ENCODE measurements around the gene UBASH3A. TPM values are rescaled to one million over a fixed set of nuclear protein-coding genes. Genes with fewer than 3 reads are reported as not detected.

The UBASH3A gene
- total and polyA plus RNA-seq, 2 donors (not counting 1 experiment from before 2014, with no cell fraction given): 0.12 to 0.33 TPM

GRCh38 chr21:42414928-42415769 is 11.4 kb downstream of the UBASH3A start:
- Histone ChIP-seq H3K4me2 (replicated peaks; ENCODE audit: low read depth, low read length, poor library complexity, severe bottlenecking) (peak overlapping the region; percentile 61), H3K4me3 (ENCODE audit: control extremely low read depth in 1 of 5, extremely low read depth in 1 of 5, insufficient read depth in 1 of 5, low read depth in 2 of 5, low read length in 4 of 5) (peak overlapping the region in 2 of 5 experiments; percentile 25 to 27), H3K27ac (ENCODE audit: low read length in 2 of 2) (no peak overlapping the region), H2AFZ (ENCODE audit: insufficient read depth, low read depth, low read length, poor library complexity, severe bottlenecking) (peak overlapping the region; percentile 14), H3K9ac (ENCODE audit: low read length) (peak overlapping the region; percentile 12), H3K4me1 (ENCODE audit: control insufficient read depth in 2 of 2, insufficient read depth in 2 of 2, low read length in 2 of 2) (peaks cover 6 to 16% of the 10 kb centered on the region in 2 donors), H3K9me3 (ENCODE audit: control extremely low read depth in 1 of 3, control insufficient read depth in 2 of 3, insufficient read depth in 1 of 3, low read length in 2 of 3) (no peaks in the 10 kb centered on the region), H4K20me1 (ENCODE audit: control insufficient read depth, insufficient read depth, low read length, poor library complexity, severe bottlenecking) (no peaks in the 10 kb centered on the region), H3K27me3 (replicated peaks in 1 of 4; ENCODE audit: control extremely low read depth in 1 of 4, control insufficient read depth in 3 of 4, insufficient read depth in 4 of 4, low read length in 3 of 4) (peaks cover 0 to 3% (median 1%) of the 10 kb centered on the region in 4 experiments), H3K79me2 (ENCODE audit: control insufficient read depth, insufficient read depth, low read length) (no peaks in the 10 kb centered on the region), H3K36me3 (replicated peaks in 1 of 2; ENCODE audit: control extremely low read depth in 1 of 2, control insufficient read depth in 1 of 2, extremely low read depth in 1 of 2, insufficient read depth in 2 of 2, low read length in 1 of 2) (no peaks in the 10 kb centered on the region)
- no peaks in the 10 kb centered on the region for H3K9me3 Mint-ChIP-seq (ENCODE audit: insufficient read depth)
- ChIA-PET CTCF (interaction anchor here (0.6 kb wide), 1 partner anchor 14 kb away, joined by 3 read pairs; no protein-coding TSS in a partner anchor), POLR2A (no interaction called here)
- H3K4me1 Mint-ChIP-seq: peaks cover 32% of the 10 kb centered on the region
- intact Hi-C loops (cut with micrococcal nuclease): loop anchor here (2.0 to 5.0 kb wide), 3 partner anchors 22 to 122 kb away; no protein-coding TSS in a partner anchor
- peak; percentile 86 for ATAC-seq (ENCODE audit: low read depth)
- H3K27me3 Mint-ChIP-seq: peaks cover 11% of the 10 kb centered on the region
- TF ChIP-seq EZH2 (IDR thresholded peaks at IDR 0.05; ENCODE audit: borderline replicate concordance, insufficient read depth, low read depth, low read length, poor library complexity, severe bottlenecking) (no peak), CTCF (IDR thresholded peaks at IDR 0.05) (no peak)
- peak; percentile 87 for DNase-seq
- H3K4me3 Mint-ChIP-seq: peak overlapping the region; percentile 77
- 62% methylated on average over 27 of the region's 27 CpGs for WGBS (ENCODE audit: insufficient coverage)
- peak overlapping the region; percentile 91 for H3K27ac Mint-ChIP-seq

GRCh38 chr21:42417533-42417932 is 13.8 kb downstream of the UBASH3A start:
- H3K27me3 Mint-ChIP-seq: peaks cover 27% of the 10 kb centered on the region
- no peaks in the 10 kb centered on the region for H3K79me2 ChIP-seq (ENCODE audit: control insufficient read depth, insufficient read depth, low read length)
- no peak overlapping the region for H3K27ac Mint-ChIP-seq
- no peaks in the 10 kb centered on the region for H3K36me3 ChIP-seq (replicated peaks in 1 of 2; ENCODE audit: control extremely low read depth in 1 of 2, control insufficient read depth in 1 of 2, extremely low read depth in 1 of 2, insufficient read depth in 2 of 2, low read length in 1 of 2)
- no peak for TF ChIP-seq CTCF (IDR thresholded peaks at IDR 0.05)
- TF ChIP-seq EZH2 (IDR thresholded peaks at IDR 0.05; ENCODE audit: borderline replicate concordance, insufficient read depth, low read depth, low read length, poor library complexity, severe bottlenecking): no peak
- no peak overlapping the region for H2AFZ ChIP-seq (ENCODE audit: insufficient read depth, low read depth, low read length, poor library complexity, severe bottlenecking)
- 73% methylated on average over 4 of the region's 6 CpGs for WGBS (ENCODE audit: insufficient coverage)
- no peaks in the 10 kb centered on the region for H3K9me3 Mint-ChIP-seq (ENCODE audit: insufficient read depth)
- peaks cover 6 to 16% of the 10 kb centered on the region in 2 donors for H3K4me1 ChIP-seq (ENCODE audit: control insufficient read depth in 2 of 2, insufficient read depth in 2 of 2, low read length in 2 of 2)
- H3K4me3 ChIP-seq (ENCODE audit: control extremely low read depth in 1 of 5, extremely low read depth in 1 of 5, insufficient read depth in 1 of 5, low read depth in 2 of 5, low read length in 4 of 5): no peak overlapping the region
- DNase-seq (peak; percentile 25), ATAC-seq (ENCODE audit: low read depth) (no peak)
- ChIA-PET CTCF (interaction anchor here (2.1 kb wide), 1 partner anchor 118 kb away, joined by 7 read pairs; no protein-coding TSS in a partner anchor), POLR2A (no interaction called here)
- H3K4me1 Mint-ChIP-seq: peaks cover 29% of the 10 kb centered on the region
- peaks cover 0 to 14% (median 4%) of the 10 kb centered on the region in 4 experiments for H3K27me3 ChIP-seq (replicated peaks in 1 of 4; ENCODE audit: control extremely low read depth in 1 of 4, control insufficient read depth in 3 of 4, insufficient read depth in 4 of 4, low read length in 3 of 4)
- no peaks in the 10 kb centered on the region for H4K20me1 ChIP-seq (ENCODE audit: control insufficient read depth, insufficient read depth, low read length, poor library complexity, severe bottlenecking)
- no peak overlapping the region for H3K27ac ChIP-seq (ENCODE audit: low read length in 2 of 2)
- H3K4me3 Mint-ChIP-seq: no peak overlapping the region
- no peak overlapping the region for H3K9ac ChIP-seq (ENCODE audit: low read length)
- no peak overlapping the region for H3K4me2 ChIP-seq (replicated peaks; ENCODE audit: low read depth, low read length, poor library complexity, severe bottlenecking)
- peaks cover 0 to 9% (median 5%) of the 10 kb centered on the region in 3 donors for H3K9me3 ChIP-seq (ENCODE audit: control extremely low read depth in 1 of 3, control insufficient read depth in 2 of 3, insufficient read depth in 1 of 3, low read length in 2 of 3)
- intact Hi-C loops (cut with micrococcal nuclease): loop anchor here (5.0 kb wide), 2 partner anchors 45 to 120 kb away; no protein-coding TSS in a partner anchor

Measured in B cell (primary cell).